ENCODE data around the gene HDGFL3. TPM values are rescaled to one million over a fixed set of nuclear protein-coding genes. Genes with fewer than 3 reads are reported as not detected.

HDGFL3 gene
- total RNA-seq, 1 experiment from 2014 or later: 34.1 TPM

DNA sequence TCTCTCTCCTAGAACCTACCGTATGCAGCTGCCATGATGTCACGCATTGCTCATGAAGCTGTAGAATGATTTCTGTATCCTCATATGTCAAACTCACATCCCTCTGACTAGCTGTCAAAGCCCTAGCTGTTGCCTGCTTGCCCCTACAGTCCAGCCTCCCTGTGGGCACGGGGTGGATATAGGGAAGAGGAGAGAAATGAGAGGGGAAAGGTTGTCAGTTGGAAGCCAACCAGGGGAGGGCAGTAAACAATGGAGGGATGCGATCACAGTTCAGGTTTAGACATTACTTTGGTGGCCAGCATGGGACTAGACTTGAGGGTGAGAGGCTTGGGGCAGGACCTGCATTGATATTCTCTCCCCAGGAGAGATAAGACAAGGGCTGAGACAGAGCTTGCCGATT lies 1.7 kb upstream of the HDGFL3 start:
- Histone ChIP-seq H3K4me3 (ENCODE audit: low read depth in 2 of 2, low read length in 2 of 2) (no peak overlapping the region), H3K36me3 (ENCODE audit: control insufficient read depth, insufficient read depth, low read length) (no peaks in the 10 kb centered on the region), H3K9me3 (ENCODE audit: control insufficient read depth, insufficient read depth, low read depth, low read length) (no peaks in the 10 kb centered on the region), H3K4me1 (ENCODE audit: control insufficient read depth, insufficient read depth, low read length) (peaks cover 16% of the 10 kb centered on the region), H3K27me3 (ENCODE audit: control insufficient read depth, insufficient read depth, low read length) (no peaks in the 10 kb centered on the region), H3K27ac (ENCODE audit: low read length) (no peak overlapping the region)
- ChIA-PET CTCF (no interaction called here), POLR2A (interaction anchor here (0.6 kb wide), 1 partner anchor 198 kb away, joined by 3 read pairs; the partner anchor contains the start of gene C15orf40)
- no TSS peak for BruUV-seq (replicated peaks)
- DNase-seq (ENCODE audit: low read depth, low spot score): no peak
- intact Hi-C loops (cut with micrococcal nuclease; ENCODE audit: unreplicated experiment) (no loop called here), in situ Hi-C loops (cut with HindIII; ENCODE audit: low pct_unique_long_range_greater_than_20kb, low sequenced_read_pairs) (no loop called here)
- no peak for ATAC-seq
- TF ChIP-seq, protein P1, sequence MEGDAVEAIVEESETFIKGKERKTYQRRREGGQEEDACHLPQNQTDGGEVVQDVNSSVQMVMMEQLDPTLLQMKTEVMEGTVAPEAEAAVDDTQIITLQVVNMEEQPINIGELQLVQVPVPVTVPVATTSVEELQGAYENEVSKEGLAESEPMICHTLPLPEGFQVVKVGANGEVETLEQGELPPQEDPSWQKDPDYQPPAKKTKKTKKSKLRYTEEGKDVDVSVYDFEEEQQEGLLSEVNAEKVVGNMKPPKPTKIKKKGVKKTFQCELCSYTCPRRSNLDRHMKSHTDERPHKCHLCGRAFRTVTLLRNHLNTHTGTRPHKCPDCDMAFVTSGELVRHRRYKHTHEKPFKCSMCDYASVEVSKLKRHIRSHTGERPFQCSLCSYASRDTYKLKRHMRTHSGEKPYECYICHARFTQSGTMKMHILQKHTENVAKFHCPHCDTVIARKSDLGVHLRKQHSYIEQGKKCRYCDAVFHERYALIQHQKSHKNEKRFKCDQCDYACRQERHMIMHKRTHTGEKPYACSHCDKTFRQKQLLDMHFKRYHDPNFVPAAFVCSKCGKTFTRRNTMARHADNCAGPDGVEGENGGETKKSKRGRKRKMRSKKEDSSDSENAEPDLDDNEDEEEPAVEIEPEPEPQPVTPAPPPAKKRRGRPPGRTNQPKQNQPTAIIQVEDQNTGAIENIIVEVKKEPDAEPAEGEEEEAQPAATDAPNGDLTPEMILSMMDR (IDR thresholded peaks at IDR 0.05): no peak
- TF ChIP-seq SIN3A (IDR thresholded peaks at IDR 0.05; ENCODE audit: borderline replicate concordance, insufficient read depth, low read depth, low read length): no peak
- no peak for TF ChIP-seq POLR2AphosphoS5 (IDR thresholded peaks at IDR 0.05; ENCODE audit: low read depth, low read length)
- TF ChIP-seq, protein P2, sequence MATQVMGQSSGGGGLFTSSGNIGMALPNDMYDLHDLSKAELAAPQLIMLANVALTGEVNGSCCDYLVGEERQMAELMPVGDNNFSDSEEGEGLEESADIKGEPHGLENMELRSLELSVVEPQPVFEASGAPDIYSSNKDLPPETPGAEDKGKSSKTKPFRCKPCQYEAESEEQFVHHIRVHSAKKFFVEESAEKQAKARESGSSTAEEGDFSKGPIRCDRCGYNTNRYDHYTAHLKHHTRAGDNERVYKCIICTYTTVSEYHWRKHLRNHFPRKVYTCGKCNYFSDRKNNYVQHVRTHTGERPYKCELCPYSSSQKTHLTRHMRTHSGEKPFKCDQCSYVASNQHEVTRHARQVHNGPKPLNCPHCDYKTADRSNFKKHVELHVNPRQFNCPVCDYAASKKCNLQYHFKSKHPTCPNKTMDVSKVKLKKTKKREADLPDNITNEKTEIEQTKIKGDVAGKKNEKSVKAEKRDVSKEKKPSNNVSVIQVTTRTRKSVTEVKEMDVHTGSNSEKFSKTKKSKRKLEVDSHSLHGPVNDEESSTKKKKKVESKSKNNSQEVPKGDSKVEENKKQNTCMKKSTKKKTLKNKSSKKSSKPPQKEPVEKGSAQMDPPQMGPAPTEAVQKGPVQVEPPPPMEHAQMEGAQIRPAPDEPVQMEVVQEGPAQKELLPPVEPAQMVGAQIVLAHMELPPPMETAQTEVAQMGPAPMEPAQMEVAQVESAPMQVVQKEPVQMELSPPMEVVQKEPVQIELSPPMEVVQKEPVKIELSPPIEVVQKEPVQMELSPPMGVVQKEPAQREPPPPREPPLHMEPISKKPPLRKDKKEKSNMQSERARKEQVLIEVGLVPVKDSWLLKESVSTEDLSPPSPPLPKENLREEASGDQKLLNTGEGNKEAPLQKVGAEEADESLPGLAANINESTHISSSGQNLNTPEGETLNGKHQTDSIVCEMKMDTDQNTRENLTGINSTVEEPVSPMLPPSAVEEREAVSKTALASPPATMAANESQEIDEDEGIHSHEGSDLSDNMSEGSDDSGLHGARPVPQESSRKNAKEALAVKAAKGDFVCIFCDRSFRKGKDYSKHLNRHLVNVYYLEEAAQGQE (IDR thresholded peaks at IDR 0.05; ENCODE audit: insufficient read depth in 1 of 2, low read depth in 2 of 2, low read length in 1 of 2): no peak
- no peak for TF ChIP-seq TCF7L2 (IDR thresholded peaks at IDR 0.05; ENCODE audit: low read depth, low read length)

DNA sequence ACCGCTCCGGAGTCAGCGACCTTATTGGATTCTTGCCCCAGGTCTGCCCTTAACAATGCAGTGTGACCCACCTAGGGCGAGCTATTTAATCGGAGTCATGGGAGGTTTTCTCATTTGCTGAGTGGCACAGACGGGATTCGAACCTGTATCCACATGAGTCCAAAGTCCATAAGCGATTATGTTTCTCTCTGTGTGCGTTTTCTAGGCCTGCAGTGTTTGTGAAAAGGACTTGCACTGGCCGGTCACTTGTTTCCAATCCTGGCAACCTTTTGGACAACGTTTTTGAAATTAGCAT lies 691 bp upstream of the HDGFL3 start:
- TF ChIP-seq, protein P2 (IDR thresholded peaks at IDR 0.05; ENCODE audit: insufficient read depth in 1 of 2, low read depth in 2 of 2, low read length in 1 of 2): no peak
- TF ChIP-seq POLR2AphosphoS5 (IDR thresholded peaks at IDR 0.05; ENCODE audit: low read depth, low read length): no peak
- no peak for TF ChIP-seq TCF7L2 (IDR thresholded peaks at IDR 0.05; ENCODE audit: low read depth, low read length)
- BruUV-seq (replicated peaks): no TSS peak
- DNase-seq (ENCODE audit: low read depth, low spot score) (no peak), ATAC-seq (no peak)
- Histone ChIP-seq H3K4me3 (ENCODE audit: low read depth in 2 of 2, low read length in 2 of 2) (peak overlapping the region; percentile 49 to 65), H3K4me1 (ENCODE audit: control insufficient read depth, insufficient read depth, low read length) (peaks cover 16% of the 10 kb centered on the region), H3K36me3 (ENCODE audit: control insufficient read depth, insufficient read depth, low read length) (no peaks in the 10 kb centered on the region; the same call in 1 of the 2 replicates), H3K27me3 (ENCODE audit: control insufficient read depth, insufficient read depth, low read length) (no peaks in the 10 kb centered on the region), H3K27ac (ENCODE audit: low read length) (0 out of 2 replicates have a peak overlapping the region, but pooled peaks have one; percentile 11), H3K9me3 (ENCODE audit: control insufficient read depth, insufficient read depth, low read depth, low read length) (no peaks in the 10 kb centered on the region)
- in situ Hi-C loops (cut with HindIII; ENCODE audit: low pct_unique_long_range_greater_than_20kb, low sequenced_read_pairs): no loop called here
- ChIA-PET CTCF (no interaction called here), POLR2A (interaction anchor here (0.8 kb wide), 1 partner anchor 119 kb away, joined by 3 read pairs; no protein-coding TSS in a partner anchor)
- intact Hi-C loops (cut with micrococcal nuclease; ENCODE audit: unreplicated experiment): no loop called here

Measured in Panc1 (cell line).